WERI-Rb-1 (cell line): Measurements from ENCODE around the gene CCDC6.

ENCODE experiments used
- DNase-seq: peaks from one replicate; pipeline ENCODE4 v3.0.0-alpha.2; 2020
- H3K27ac ChIP-seq: fragments of 250-450 bp; sonication (Bioruptor Pico); 2 replicates; pipeline ENCODE4 v1.5.1; 2020; ENCODE audit warnings: mild to moderate bottlenecking, moderate library complexity
- H3K27me3 ChIP-seq: fragments of 250-450 bp; sonication (Bioruptor Pico); 2 replicates; pipeline ENCODE4 v1.5.1; 2021; ENCODE audit warnings: mild to moderate bottlenecking, low read depth, moderate library complexity; ENCODE audit not compliant: insufficient read depth, severe bottlenecking
- H3K36me3 ChIP-seq: fragments of 250-450 bp; sonication (Bioruptor Pico); 2 replicates; pipeline ENCODE4 v1.5.1; 2020; ENCODE audit warnings: mild to moderate bottlenecking, moderate library complexity
- H3K4me3 ChIP-seq: 2 replicates; pipeline ENCODE4 v1.5.1; 2011; ENCODE audit warnings: low read depth, mild to moderate bottlenecking, control low read depth, low read length
- H3K9me3 ChIP-seq: fragments of 250-450 bp; sonication (Bioruptor Pico); 2 replicates; pipeline ENCODE4 v1.5.1; 2021; ENCODE audit warnings: mild to moderate bottlenecking, moderate library complexity; ENCODE audit not compliant: severe bottlenecking
- CTCF ChIP-seq: IDR thresholded peaks from 2 replicates; pipeline ENCODE4 v1.5.1; 2011; ENCODE audit warnings: low read depth, mild to moderate bottlenecking, control low read depth, inconsistent platforms, low read length

The CCDC6 gene

GRCh38 chr10:59770689-59771088, 135.7 kb downstream of the CCDC6 start:
- DNase-seq, result no peak

GRCh38 chr10:59762505-59762904, 143.9 kb downstream of the CCDC6 start:
- no peak for TF ChIP-seq CTCF
- Histone ChIP-seq H3K4me3 (no peak overlapping the region), H3K36me3 (no peaks in the 10 kb centered on the region), H3K27me3 (no peaks in the 10 kb centered on the region), H3K9me3 (no peaks in the 10 kb centered on the region), H3K27ac (no peak overlapping the region)
- DNase-seq, result no peak

More at GRCh38 chr10:59770689-59771088, 135.7 kb downstream of the CCDC6 start:
- H3K36me3 ChIP-seq, result no peaks in the 10 kb centered on the region
- no peak overlapping the region for H3K27ac ChIP-seq
- TF ChIP-seq CTCF, result no peak
- H3K9me3 ChIP-seq, result peaks cover 4% of the 10 kb centered on the region
- no peaks in the 10 kb centered on the region for H3K27me3 ChIP-seq
- no peak overlapping the region for H3K4me3 ChIP-seq

GRCh38 chr10:59757966-59758365, 148.4 kb downstream of the CCDC6 start:
- no peak for TF ChIP-seq CTCF
- Histone ChIP-seq H3K9me3 (no peaks in the 10 kb centered on the region), H3K4me3 (no peak overlapping the region), H3K36me3 (no peaks in the 10 kb centered on the region), H3K27ac (no peak overlapping the region), H3K27me3 (no peaks in the 10 kb centered on the region)
- no peak for DNase-seq

- DNase-seq, result no peak
- no peak overlapping the region for H3K4me3 ChIP-seq
- no peak overlapping the region; the same call in 1 of the 2 replicates for H3K27ac ChIP-seq
- no peaks in the 10 kb centered on the region for H3K9me3 ChIP-seq
- H3K27me3 ChIP-seq, result no peaks in the 10 kb centered on the region
- no peak for TF ChIP-seq CTCF
- no peaks in the 10 kb centered on the region for H3K36me3 ChIP-seq
Measured at GRCh38 chr10:59754951-59755350, 151.4 kb downstream of the CCDC6 start.

- DNase-seq, result no peak
- H3K9me3 ChIP-seq, result peaks cover under 1% of the 10 kb centered on the region
- peak within 1 kb of the TSS; percentile 37 for H3K4me3 ChIP-seq
- H3K27me3 ChIP-seq, result no peaks in the 10 kb centered on the region
- H3K36me3 ChIP-seq, result no peaks in the 10 kb centered on the region
- peak within 1 kb of the TSS; percentile 72 for H3K27ac ChIP-seq
- no peak for TF ChIP-seq CTCF
Measured at GRCh38 chr10:59753267-59753666, 153.1 kb downstream of the CCDC6 start, which contains the start of gene MRLN. Gene MRLN, minus strand, starts transcription at chr10:59753455.

GRCh38 chr10:59752278-59752940, 153.9 kb downstream of the CCDC6 start:
- no peaks in the 10 kb centered on the region for H3K36me3 ChIP-seq
- no peak for DNase-seq
- peak overlapping the region; percentile 37 for H3K4me3 ChIP-seq
- H3K27ac ChIP-seq, result peak overlapping the region; percentile 72
- H3K9me3 ChIP-seq, result peaks cover 3% of the 10 kb centered on the region
- H3K27me3 ChIP-seq, result no peaks in the 10 kb centered on the region
- TF ChIP-seq CTCF, result no peak
